Daoy (cell line): Measurements from ENCODE around the gene ENPP6. TPM values are rescaled to one million over a fixed set of nuclear protein-coding genes. Genes with fewer than 3 reads are reported as not detected.
"Not testable (repeated sequence)": the region's sequence is repeated elsewhere in the genome, so short reads cannot be mapped to it uniquely, and the experiment has no call there.

ENCODE experiments used
- DNase-seq: peaks from one replicate; pipeline ENCODE4 v3.0.0-alpha.2; 2015; ENCODE audit warnings: low read depth
- total RNA-seq: library from RNA; depleted of rRNA; stranded (reverse); fragments of >200 nt; shearing (Covaris generic); gene quantifications from 2 replicates; pipeline ENCODE4 v1.2.3, GENCODE V29; 2014

Gene ENPP6
- total RNA-seq, 1 experiment from 2014 or later, result 0.17 TPM

DNA sequence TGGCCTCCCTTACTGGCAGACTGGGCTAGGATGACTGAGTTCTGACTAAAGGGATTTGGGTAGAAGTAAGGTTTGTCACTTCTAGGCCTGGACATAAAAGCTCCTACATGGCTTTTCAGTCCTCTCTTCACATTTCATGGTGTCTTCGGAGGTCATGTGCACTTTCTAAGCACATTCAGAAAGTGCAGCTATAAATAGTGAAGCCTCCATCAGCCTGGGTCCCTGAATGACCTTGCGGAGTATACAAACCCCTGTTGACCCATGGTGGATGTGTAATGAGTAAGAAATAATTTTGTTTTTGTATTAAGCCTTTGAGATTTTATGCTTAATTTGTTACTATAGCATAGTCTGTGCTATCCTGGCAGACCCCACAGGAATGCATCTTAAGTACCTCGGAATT, 158.6 kb downstream of the ENPP6 start:
- no peak for DNase-seq

DNA sequence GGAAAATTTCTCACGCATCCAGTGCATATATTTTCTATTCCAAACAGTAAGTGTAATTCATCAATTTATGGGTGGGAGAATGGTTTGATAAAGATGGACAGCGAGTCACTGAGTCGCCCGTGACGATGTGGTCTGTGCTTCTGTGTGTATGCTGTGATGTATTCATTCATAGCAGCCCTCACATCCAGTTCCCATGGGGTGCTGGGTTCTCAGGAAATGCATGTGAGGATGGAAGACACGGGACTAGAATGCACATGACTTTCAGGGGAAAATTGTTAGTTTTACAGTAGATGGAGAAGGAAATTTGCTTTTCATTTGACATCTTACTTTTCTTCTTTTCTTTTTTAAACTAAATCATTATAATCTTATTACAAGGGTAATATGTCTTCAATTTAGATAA, 159.6 kb downstream of the ENPP6 start:
- DNase-seq, result no peak

- no peak for DNase-seq
Observed at GRCh38 chr4:184056877-184057276, 160.8 kb downstream of the ENPP6 start.

DNA sequence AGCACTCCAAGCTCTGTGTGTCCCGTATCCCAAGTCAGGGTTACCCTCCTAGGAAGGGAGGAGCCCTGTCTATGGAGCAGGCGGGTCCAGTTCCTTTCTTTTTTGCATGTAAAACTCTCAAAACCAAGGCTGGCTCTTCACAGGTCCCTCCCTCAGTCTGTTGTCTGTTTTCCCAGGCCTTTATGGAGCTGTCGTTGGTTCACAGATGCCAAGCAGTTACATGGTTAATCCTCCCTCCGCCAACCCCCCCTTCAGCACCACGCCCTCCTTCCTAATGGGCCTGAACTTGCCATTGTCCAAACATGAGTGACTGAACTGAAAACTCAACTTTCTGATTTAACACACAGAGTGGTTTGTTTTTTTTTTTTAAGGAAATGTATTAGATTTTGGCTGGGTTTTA, 164.2 kb downstream of the ENPP6 start:
- DNase-seq, result no peak

DNA sequence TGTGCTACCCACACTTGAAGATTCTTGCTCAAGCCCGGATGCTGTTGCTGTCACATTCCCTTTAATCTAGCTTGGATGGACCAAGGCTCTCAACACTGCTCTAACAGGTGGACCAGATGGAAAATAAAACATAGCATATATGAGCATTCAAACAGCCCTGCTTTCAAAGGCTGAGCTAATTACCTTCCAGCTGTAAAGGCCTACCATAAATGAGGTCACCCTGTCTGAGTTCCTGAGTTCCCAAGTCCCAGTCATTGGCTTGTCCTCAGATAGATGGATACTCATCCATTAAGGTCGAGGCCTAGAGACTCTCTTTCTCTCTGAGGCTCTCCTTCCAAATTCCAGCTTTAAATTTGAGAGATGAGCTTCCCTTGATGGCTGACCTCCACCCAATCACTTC, 165.1 kb downstream of the ENPP6 start:
- no peak for DNase-seq

DNA sequence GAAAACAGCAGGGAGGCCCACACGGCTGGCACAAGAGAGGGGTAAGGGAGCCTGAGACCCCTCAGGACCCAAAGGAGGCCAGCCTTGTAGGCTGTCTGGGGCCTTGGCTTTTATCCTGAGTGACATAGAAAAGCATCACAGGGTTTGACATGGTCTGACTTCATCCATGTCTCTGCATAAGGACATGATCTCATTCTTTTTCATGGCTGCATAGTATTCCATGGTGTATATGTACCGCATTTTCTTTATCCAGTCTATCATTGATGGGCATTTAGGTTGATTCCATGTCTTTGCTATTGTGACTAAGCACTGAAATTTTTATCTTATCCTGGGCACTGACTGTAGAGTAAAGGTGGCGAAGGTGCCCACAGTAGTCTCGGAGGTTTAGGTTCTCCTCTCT, 166.4 kb downstream of the ENPP6 start:
- not testable (repeated sequence) for DNase-seq

- DNase-seq, result no peak
Observed at GRCh38 chr4:184046148-184046547, 171.5 kb downstream of the ENPP6 start.

GRCh38 chr4:184041156-184041555, 176.5 kb downstream of the ENPP6 start:
- no peak for DNase-seq

DNA sequence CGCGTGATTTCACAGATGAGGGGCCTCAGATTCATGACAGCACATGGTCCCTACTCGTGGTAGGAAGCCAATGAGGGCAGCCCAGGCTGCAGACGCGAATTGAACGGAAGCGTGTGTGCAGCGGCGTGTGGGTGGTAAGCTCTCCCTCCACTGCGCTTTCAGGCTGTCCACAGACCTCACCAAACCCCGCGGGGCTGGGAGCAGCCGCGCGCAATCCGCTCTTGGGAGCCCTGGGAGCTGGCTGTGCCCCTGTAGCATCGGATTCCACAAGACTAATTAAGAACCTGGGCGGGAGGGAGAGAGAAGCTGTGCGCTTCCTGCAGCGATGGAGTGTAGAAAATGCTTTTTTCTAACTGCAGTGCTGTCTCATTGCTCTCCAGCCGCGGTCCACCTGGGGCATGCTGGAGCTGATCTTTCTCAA, 177.7 kb downstream of the ENPP6 start:
- no peak for DNase-seq
